Ovary (tissue), 9 donors: ENCODE results near the gene DACH1. TPM values are rescaled to one million over a fixed set of nuclear protein-coding genes. Genes with fewer than 3 reads are reported as not detected.

Source experiments
- DNase-seq, 5 donors: peaks; one replicate each; pipeline ENCODE4 v3.0.0-alpha.2; 2019 to 2020
- H3K27ac ChIP-seq, 2 donors: fragments of 200-600 bp; one replicate each; pipeline versions ENCODE4 v1.5.1 to v1.8.0; 2019 to 2022
- H3K27me3 ChIP-seq: fragments of 200-600 bp; one replicate; pipeline ENCODE4 v1.8.0; 2022
- H3K36me3 ChIP-seq: fragments of 200-600 bp; sonication (generic); one replicate; pipeline ENCODE4 v1.5.1; 2019
- H3K4me1 ChIP-seq: one replicate; pipeline ENCODE4 v1.8.1; 2013; ENCODE audit warnings: mild to moderate bottlenecking, moderate library complexity; ENCODE audit not compliant: insufficient read depth
- H3K4me3 ChIP-seq: fragments of 200-600 bp; sonication (generic); one replicate; pipeline ENCODE4 v1.5.1; 2017
- H3K9me3 ChIP-seq, 2 donors: fragments of 200-600 bp in 1 of 2; sonication (generic) in 1 of 2; one replicate each; pipeline versions ENCODE4 v1.5.1 to v1.8.1; 2013 to 2019; ENCODE audit warnings: mild to moderate bottlenecking in 1 of 2, moderate library complexity in 1 of 2
- CTCF ChIP-seq, 3 donors: fragments of 450-650 bp in 2 of 3; fragments of 200-600 bp in 1 of 3; IDR thresholded peaks; one replicate each; pipeline versions ENCODE4 v1.5.1 to v1.8.0; 2016 to 2022; ENCODE audit warnings: antibody characterized with exemption in 3 of 3, mild to moderate bottlenecking in 1 of 3
- EP300 ChIP-seq: sonication (generic); formaldehyde crosslinking; IDR thresholded peaks from one replicate; pipeline ENCODE4 v1.6.1; 2017; ENCODE audit warnings: antibody characterized with exemption
- POLR2A ChIP-seq: fragments of 450-650 bp; IDR thresholded peaks from one replicate; pipeline ENCODE4 v1.6.1; 2017; ENCODE audit warnings: antibody characterized with exemption, mild to moderate bottlenecking, moderate library complexity
- WGBS, 3 donors: extraction: QIAGEN DNeasy Blood & Tissue Kit in 1 of 3; methylation state at CpG; one replicate each; pipeline versions ENCODE4 v1.1.5 to v1.1.7; 2013 to 2017; 5-methylcytosine and 5-hydroxymethylcytosine counted together
- intact Hi-C, 4 donors: fragments of 100-400 bp; cut with DNase I; formaldehyde crosslinking; loops; one replicate each; pipeline versions ENCODE4 v1.11.0 to v1.15.1; 2022 to 2023
- polyA plus RNA-seq, 2 donors: library from polyadenylated mRNA; stranded (reverse); fragments of 200-250 nt in 1 of 2; fragments of 350-450 nt in 1 of 2; fragmentation: Illumina TruSeq in 1 of 2; extraction: RNeasy Lipid Tissue Mini Kit (QIAGEN cat#74804) in 1 of 2; gene quantifications; one replicate each; pipeline ENCODE4 v1.2.3, GENCODE V29; 2013 to 2014
- total RNA-seq, 7 donors: library from RNA; depleted of rRNA in 2 of 7; stranded (reverse); fragments of >200 nt in 2 of 7; fragmentation: NEBNext Ultra II Directional in 3 of 7; extraction: Animal tissue kit (Norgen Biotek cat#: 25700) in 3 of 7; gene quantifications; one replicate each; pipeline versions ENCODE4 v1.1.0 to v1.2.4, GENCODE V29; 2016 to 2023
- donor health status: DM: no; HTN: no; CAD: no; lungs with moderate emphysema.
- donor health status: DM: no; HTN: no; CAD: no.
- donor health status: Bipolar disorder and iron deficiency.
- donor health status: DM: yes; HTN: yes; CAD: no.
- donor health status: DM: no; HTN: no; CAD: no.
- donor health status: DM: yes; HTN: yes; CAD: no.

The DACH1 gene
- total and polyA plus RNA-seq, 9 donors = 0.91 to 3.2 (median 1.7) TPM

- WGBS, 3 donors = 77 to 93% (median 90%) methylated on average over 3 of the region's 3 CpGs
- intact Hi-C loops = no loop called here
- Histone ChIP-seq H3K9me3 (no peaks in the 10 kb centered on the region), H3K36me3 (no peaks in the 10 kb centered on the region), H3K4me1 (no peaks in the 10 kb centered on the region), H3K27me3 (no peaks in the 10 kb centered on the region), H3K27ac (no peak overlapping the region), H3K4me3 (no peak overlapping the region)
- no peak for DNase-seq
- no peak for TF ChIP-seq EP300
Observed at GRCh38 chr13:71801165-71801760, 65.7 kb downstream of the DACH1 start.

- Histone ChIP-seq H3K4me3 (no peak overlapping the region), H3K27ac (no peak overlapping the region), H3K36me3 (no peaks in the 10 kb centered on the region), H3K9me3 (no peaks in the 10 kb centered on the region), H3K27me3 (no peaks in the 10 kb centered on the region), H3K4me1 (no peaks in the 10 kb centered on the region)
- DNase-seq = no peak
- 92 to 96% (median 93%) methylated on average over 4 of the region's 4 CpGs for WGBS, 3 donors
- intact Hi-C loops = no loop called here
- TF ChIP-seq EP300 = no peak
- no peak for TF ChIP-seq POLR2A
- no peak for TF ChIP-seq CTCF (IDR thresholded peaks at IDR 0.05)
Observed at GRCh38 chr13:71799324-71799723, 67.7 kb downstream of the DACH1 start.

- no peak for TF ChIP-seq CTCF (IDR thresholded peaks at IDR 0.05)
- no peak for TF ChIP-seq POLR2A
- TF ChIP-seq EP300 = no peak
- no peaks in the 10 kb centered on the region for H3K4me1 ChIP-seq
- WGBS, 3 donors = 94 to 100% (median 97%) methylated on average over 1 of the region's 1 CpG
- H3K36me3 ChIP-seq = no peaks in the 10 kb centered on the region
- no peak overlapping the region for H3K4me3 ChIP-seq
- no peak overlapping the region for H3K27ac ChIP-seq
- H3K9me3 ChIP-seq = no peaks in the 10 kb centered on the region
- DNase-seq = no peak
- H3K27me3 ChIP-seq = no peaks in the 10 kb centered on the region
- intact Hi-C loops = no loop called here
Observed at GRCh38 chr13:71798707-71799106, 68.3 kb downstream of the DACH1 start.

GRCh38 chr13:71797517-71797916 lies 69.5 kb downstream of the DACH1 start:
- intact Hi-C loops = no loop called here
- TF ChIP-seq POLR2A (no peak), CTCF (IDR thresholded peaks at IDR 0.05) (no peak), EP300 (no peak)
- Histone ChIP-seq H3K27me3 (no peaks in the 10 kb centered on the region), H3K4me1 (no peaks in the 10 kb centered on the region), H3K27ac (no peak overlapping the region), H3K9me3 (no peaks in the 10 kb centered on the region), H3K36me3 (no peaks in the 10 kb centered on the region), H3K4me3 (no peak overlapping the region)
- 55 to 79% (median 69%) methylated on average over 5 of the region's 5 CpGs for WGBS, 3 donors
- no peak for DNase-seq

GRCh38 chr13:71789693-71790329 lies 77.2 kb downstream of the DACH1 start:
- Histone ChIP-seq H3K36me3 (no peaks in the 10 kb centered on the region), H3K4me3 (no peak overlapping the region), H3K9me3 (no peaks in the 10 kb centered on the region), H3K27me3 (no peaks in the 10 kb centered on the region), H3K27ac (no peak overlapping the region), H3K4me1 (no peaks in the 10 kb centered on the region)
- TF ChIP-seq CTCF (IDR thresholded peaks at IDR 0.05) (no peak), POLR2A (no peak), EP300 (no peak)
- intact Hi-C loops = no loop called here
- 13 to 32% (median 17%) methylated on average over 5 of the region's 5 CpGs for WGBS, 3 donors
- DNase-seq = no peak
